Fibroblast of the aortic adventitia (primary cell): ENCODE results near the gene EPHA4. TPM values are rescaled to one million over a fixed set of nuclear protein-coding genes. Genes with fewer than 3 reads are reported as not detected.

Source experiments
- DNase-seq: peaks from one replicate; pipeline ENCODE4 v3.0.0-alpha.2; 2010; ENCODE audit warnings: low read depth
- H3K4me3 ChIP-seq: 2 replicates; pipeline ENCODE4 v1.5.1; 2011; ENCODE audit warnings: low read depth, mild to moderate bottlenecking, control low read depth, low read length, moderate library complexity
- CTCF ChIP-seq: IDR thresholded peaks from 2 replicates; pipeline ENCODE4 v1.5.1; 2011; ENCODE audit warnings: mild to moderate bottlenecking, low read length, control low read depth, inconsistent platforms; ENCODE audit not compliant: insufficient read depth
- total RNA-seq: library from RNA; depleted of rRNA; stranded (reverse); fragments of >200 nt; gene quantifications from 2 replicates; pipeline ENCODE4 v1.2.3, GENCODE V29; 2012; ENCODE audit warnings: low replicate concordance

The EPHA4 gene
- total RNA-seq, 1 donor: 13.9 TPM

GRCh38 chr2:221494556-221494955, 77.5 kb downstream of the EPHA4 start:
- no peak for TF ChIP-seq CTCF
- DNase-seq: no peak
- no peak overlapping the region for H3K4me3 ChIP-seq

- no peak for TF ChIP-seq CTCF
- no peak for DNase-seq
- no peak overlapping the region for H3K4me3 ChIP-seq
Measured at GRCh38 chr2:221493391-221493790, 78.7 kb downstream of the EPHA4 start.

GRCh38 chr2:221492636-221493035, 79.5 kb downstream of the EPHA4 start:
- DNase-seq: peak; percentile 54
- no peak overlapping the region for H3K4me3 ChIP-seq
- TF ChIP-seq CTCF: no peak

GRCh38 chr2:221490506-221491060, 81.5 kb downstream of the EPHA4 start:
- no peak for TF ChIP-seq CTCF
- DNase-seq: no peak
- H3K4me3 ChIP-seq: no peak overlapping the region

GRCh38 chr2:221488136-221488807, 83.8 kb downstream of the EPHA4 start:
- H3K4me3 ChIP-seq: no peak overlapping the region
- DNase-seq: no peak
- TF ChIP-seq CTCF: no peak

GRCh38 chr2:221486106-221486505, 86.0 kb downstream of the EPHA4 start:
- no peak overlapping the region for H3K4me3 ChIP-seq
- DNase-seq: no peak
- TF ChIP-seq CTCF: no peak

GRCh38 chr2:221485503-221485870, 86.6 kb downstream of the EPHA4 start:
- H3K4me3 ChIP-seq: no peak overlapping the region
- TF ChIP-seq CTCF: no peak
- no peak for DNase-seq
